ENCODE results near the gene PAN3. TPM values are rescaled to one million over a fixed set of nuclear protein-coding genes. Genes with fewer than 3 reads are reported as not detected.

PAN3 gene
- total and polyA plus RNA-seq, 2 donors (not counting 1 experiment from before 2014, with no cell fraction given) = 13.9 to 18.5 TPM

DNA sequence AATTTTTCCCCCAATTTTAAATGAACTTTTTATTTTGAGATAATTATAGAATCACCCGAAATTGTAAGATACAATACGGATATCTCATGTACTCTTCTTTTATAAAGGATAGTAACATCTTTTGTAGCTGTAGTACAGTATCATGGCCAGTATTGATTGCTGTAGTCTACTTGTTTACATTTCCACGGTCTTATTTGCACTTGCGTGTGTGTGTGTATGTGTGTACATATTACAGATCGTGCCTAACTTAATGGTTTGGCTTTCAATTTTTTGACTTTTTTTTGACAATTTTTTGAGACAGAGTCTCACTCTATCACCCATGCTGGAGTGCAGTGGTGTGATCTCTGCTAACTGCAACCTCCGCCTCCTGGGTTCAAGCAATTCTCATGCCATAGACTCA, 6.7 kb downstream of the PAN3 start:
- H3K4me3 ChIP-seq (replicated peaks in 1 of 4; ENCODE audit: control extremely low read depth in 1 of 4, insufficient read depth in 1 of 4, low read depth in 3 of 4, low read length in 4 of 4) = no peak overlapping the region

DNA sequence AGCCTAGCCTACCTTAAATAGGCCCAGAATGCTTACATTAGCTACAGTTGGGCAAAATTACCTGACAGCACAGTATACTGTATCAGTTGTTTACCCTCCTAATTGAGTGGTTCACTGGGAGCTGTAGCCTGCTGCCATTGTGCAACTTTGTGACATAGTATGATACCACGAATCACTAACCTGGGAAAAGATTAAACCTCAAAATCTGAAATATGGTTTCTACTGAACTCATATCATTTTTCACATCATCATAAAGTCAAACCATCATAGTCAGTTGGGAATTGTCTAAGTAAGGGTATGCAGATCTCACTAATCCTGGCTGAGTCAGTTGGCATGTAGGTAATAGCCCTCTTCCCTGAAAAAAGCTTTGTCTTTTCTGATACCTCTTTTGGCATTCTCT, 9.2 kb downstream of the PAN3 start:
- H3K4me1 ChIP-seq (ENCODE audit: control insufficient read depth, extremely low read depth, insufficient read depth, low read length) = no peaks in the 10 kb centered on the region
- no peak for TF ChIP-seq EZH2 (IDR thresholded peaks at IDR 0.05; ENCODE audit: low read length, missing control alignments)
- TF ChIP-seq, protein P1, sequence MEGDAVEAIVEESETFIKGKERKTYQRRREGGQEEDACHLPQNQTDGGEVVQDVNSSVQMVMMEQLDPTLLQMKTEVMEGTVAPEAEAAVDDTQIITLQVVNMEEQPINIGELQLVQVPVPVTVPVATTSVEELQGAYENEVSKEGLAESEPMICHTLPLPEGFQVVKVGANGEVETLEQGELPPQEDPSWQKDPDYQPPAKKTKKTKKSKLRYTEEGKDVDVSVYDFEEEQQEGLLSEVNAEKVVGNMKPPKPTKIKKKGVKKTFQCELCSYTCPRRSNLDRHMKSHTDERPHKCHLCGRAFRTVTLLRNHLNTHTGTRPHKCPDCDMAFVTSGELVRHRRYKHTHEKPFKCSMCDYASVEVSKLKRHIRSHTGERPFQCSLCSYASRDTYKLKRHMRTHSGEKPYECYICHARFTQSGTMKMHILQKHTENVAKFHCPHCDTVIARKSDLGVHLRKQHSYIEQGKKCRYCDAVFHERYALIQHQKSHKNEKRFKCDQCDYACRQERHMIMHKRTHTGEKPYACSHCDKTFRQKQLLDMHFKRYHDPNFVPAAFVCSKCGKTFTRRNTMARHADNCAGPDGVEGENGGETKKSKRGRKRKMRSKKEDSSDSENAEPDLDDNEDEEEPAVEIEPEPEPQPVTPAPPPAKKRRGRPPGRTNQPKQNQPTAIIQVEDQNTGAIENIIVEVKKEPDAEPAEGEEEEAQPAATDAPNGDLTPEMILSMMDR (conservative IDR thresholded peaks at IDR 0.05 in 1 of 2, IDR thresholded peaks at IDR 0.05 in 1 of 2; ENCODE audit: low read depth in 1 of 2, low read length in 2 of 2) = no peak
- H4K20me1 ChIP-seq (ENCODE audit: control insufficient read depth, extremely low read depth, insufficient read depth, low read length) = no peaks in the 10 kb centered on the region
- H3K4me3 ChIP-seq (replicated peaks in 1 of 4; ENCODE audit: control extremely low read depth in 1 of 4, insufficient read depth in 1 of 4, low read depth in 3 of 4, low read length in 4 of 4) = no peak overlapping the region
- H2AFZ ChIP-seq (ENCODE audit: low read length) = no peak overlapping the region
- no peaks in the 10 kb centered on the region for H3K9me3 ChIP-seq (ENCODE audit: control insufficient read depth, insufficient read depth, low read depth, low read length)
- peaks cover 69% of the 10 kb centered on the region for H3K79me2 ChIP-seq (ENCODE audit: control insufficient read depth, insufficient read depth, low read length)
- no peaks in the 10 kb centered on the region for H3K27me3 ChIP-seq (ENCODE audit: control insufficient read depth, insufficient read depth, low read length)
- H3K9ac ChIP-seq (ENCODE audit: insufficient read depth, low read length) = no peak overlapping the region
- no peak for DNase-seq (ENCODE audit: low read depth in 2 of 2)
- H3K4me2 ChIP-seq (ENCODE audit: extremely low read depth, insufficient read depth, low read length) = no peak overlapping the region
- H3K36me3 ChIP-seq (ENCODE audit: control insufficient read depth, insufficient read depth, low read length) = no peaks in the 10 kb centered on the region
- no peak overlapping the region for H3K27ac ChIP-seq (ENCODE audit: insufficient read depth, low read length)

More for the DNA sequence above, 6.7 kb downstream of the PAN3 start:
- no peak for TF ChIP-seq EZH2 (IDR thresholded peaks at IDR 0.05; ENCODE audit: low read length, missing control alignments)
- TF ChIP-seq, protein P1 (conservative IDR thresholded peaks at IDR 0.05 in 1 of 2, IDR thresholded peaks at IDR 0.05 in 1 of 2; ENCODE audit: low read depth in 1 of 2, low read length in 2 of 2) = no peak
- no peaks in the 10 kb centered on the region for H3K9me3 ChIP-seq (ENCODE audit: control insufficient read depth, insufficient read depth, low read depth, low read length)
- no peaks in the 10 kb centered on the region for H3K27me3 ChIP-seq (ENCODE audit: control insufficient read depth, insufficient read depth, low read length)
- no peak overlapping the region for H3K4me2 ChIP-seq (ENCODE audit: extremely low read depth, insufficient read depth, low read length)
- no peak overlapping the region for H3K27ac ChIP-seq (ENCODE audit: insufficient read depth, low read length)
- H4K20me1 ChIP-seq (ENCODE audit: control insufficient read depth, extremely low read depth, insufficient read depth, low read length) = no peaks in the 10 kb centered on the region
- no peak for DNase-seq (ENCODE audit: low read depth in 2 of 2)
- no peaks in the 10 kb centered on the region for H3K36me3 ChIP-seq (ENCODE audit: control insufficient read depth, insufficient read depth, low read length)
- H3K4me1 ChIP-seq (ENCODE audit: control insufficient read depth, extremely low read depth, insufficient read depth, low read length) = no peaks in the 10 kb centered on the region
- peaks cover 85% of the 10 kb centered on the region for H3K79me2 ChIP-seq (ENCODE audit: control insufficient read depth, insufficient read depth, low read length)
- H2AFZ ChIP-seq (ENCODE audit: low read length) = no peak overlapping the region
- H3K9ac ChIP-seq (ENCODE audit: insufficient read depth, low read length) = no peak overlapping the region

DNA sequence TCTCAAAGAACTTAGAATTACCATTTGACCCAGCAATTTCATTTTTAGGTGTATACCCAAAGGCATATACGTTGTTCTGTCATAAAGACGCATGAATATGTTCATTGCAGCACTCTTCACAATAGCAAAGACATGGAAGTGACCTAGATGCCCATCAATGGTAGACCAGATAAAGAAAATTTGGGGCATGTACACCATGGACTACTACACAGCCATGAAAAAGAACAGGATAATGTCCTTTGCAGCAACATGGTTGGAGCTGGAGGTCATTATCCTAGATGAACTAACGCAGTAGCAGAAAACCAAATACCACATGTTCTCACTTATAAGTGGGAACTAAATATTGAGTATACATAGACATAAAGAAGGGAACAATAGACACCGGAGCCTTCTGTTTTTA, 20.7 kb downstream of the PAN3 start:
- Histone ChIP-seq H4K20me1 (ENCODE audit: control insufficient read depth, extremely low read depth, insufficient read depth, low read length) (no peaks in the 10 kb centered on the region), H3K4me1 (ENCODE audit: control insufficient read depth, extremely low read depth, insufficient read depth, low read length) (no peaks in the 10 kb centered on the region), H2AFZ (ENCODE audit: low read length) (no peak overlapping the region), H3K27ac (ENCODE audit: insufficient read depth, low read length) (no peak overlapping the region), H3K27me3 (ENCODE audit: control insufficient read depth, insufficient read depth, low read length) (no peaks in the 10 kb centered on the region), H3K36me3 (ENCODE audit: control insufficient read depth, insufficient read depth, low read length) (no peaks in the 10 kb centered on the region), H3K4me2 (ENCODE audit: extremely low read depth, insufficient read depth, low read length) (no peak overlapping the region), H3K79me2 (ENCODE audit: control insufficient read depth, insufficient read depth, low read length) (peaks cover 19% of the 10 kb centered on the region), H3K4me3 (replicated peaks in 1 of 4; ENCODE audit: control extremely low read depth in 1 of 4, insufficient read depth in 1 of 4, low read depth in 3 of 4, low read length in 4 of 4) (no peak overlapping the region), H3K9me3 (ENCODE audit: control insufficient read depth, insufficient read depth, low read depth, low read length) (no peaks in the 10 kb centered on the region), H3K9ac (ENCODE audit: insufficient read depth, low read length) (no peak overlapping the region)
- DNase-seq (ENCODE audit: low read depth in 2 of 2) = no peak
- TF ChIP-seq, protein P1 (conservative IDR thresholded peaks at IDR 0.05 in 1 of 2, IDR thresholded peaks at IDR 0.05 in 1 of 2; ENCODE audit: low read depth in 1 of 2, low read length in 2 of 2) = no peak
- no peak for TF ChIP-seq EZH2 (IDR thresholded peaks at IDR 0.05; ENCODE audit: low read length, missing control alignments)
